GM23338 (cell line): Measurements from ENCODE around the gene RASSF10. TPM values are rescaled to one million over a fixed set of nuclear protein-coding genes. Genes with fewer than 3 reads are reported as not detected.

ENCODE experiments used
- ATAC-seq: fragments of 200-7000 bp; cut with Tn5 transposase; 3 replicates; pipeline ENCODE4 v1.9.1; 2020
- DNase-seq: peaks from one replicate; pipeline ENCODE4 v3.0.0-alpha.2; 2015; ENCODE audit warnings: low spot score
- H2AFZ ChIP-seq: fragments of 200-600 bp; sonication (generic); 2 replicates; pipeline ENCODE4 v1.8.0; 2016; ENCODE audit warnings: antibody characterized with exemption, mild to moderate bottlenecking, moderate library complexity
- H3F3A ChIP-seq: fragments of 200-600 bp; sonication (generic); replicated peaks from 2 replicates; pipeline ENCODE4 v1.8.0; 2017; ENCODE audit warnings: antibody characterized with exemption, mixed run types, low read depth
- H3K27ac ChIP-seq: fragments of 200-600 bp; sonication (generic); 2 replicates; pipeline ENCODE4 v1.6.1; 2016; ENCODE audit warnings: low read depth
- H3K27me3 ChIP-seq: fragments of 200-600 bp; sonication (generic); 2 replicates; pipeline ENCODE4 v1.8.0; 2016; ENCODE audit warnings: mild to moderate bottlenecking, mixed run types, moderate library complexity; ENCODE audit not compliant: insufficient read depth
- H3K36me3 ChIP-seq: fragments of 200-600 bp; sonication (generic); 2 replicates; pipeline ENCODE4 v1.8.0; 2016; ENCODE audit warnings: mild to moderate bottlenecking; ENCODE audit not compliant: insufficient read depth
- H3K4me1 ChIP-seq: fragments of 200-600 bp; sonication (generic); 2 replicates; pipeline ENCODE4 v1.8.0; 2016; ENCODE audit warnings: mild to moderate bottlenecking, moderate library complexity; ENCODE audit not compliant: insufficient read depth
- H3K4me2 ChIP-seq: fragments of 200-600 bp; sonication (generic); 2 replicates; pipeline ENCODE4 v1.7.1; 2017; ENCODE audit warnings: mixed run types
- H3K4me3 ChIP-seq: fragments of 200-600 bp; sonication (generic); 2 replicates; pipeline ENCODE4 v1.6.1; 2016; ENCODE audit warnings: mixed run types
- H3K79me2 ChIP-seq: fragments of 200-600 bp; sonication (generic); replicated peaks from 2 replicates; pipeline ENCODE4 v1.8.0; 2017; ENCODE audit warnings: mild to moderate bottlenecking; ENCODE audit not compliant: insufficient read depth
- H3K9me2 ChIP-seq: fragments of 200-600 bp; sonication (generic); 2 replicates; pipeline ENCODE4 v1.8.0; 2017; ENCODE audit not compliant: insufficient read depth
- H4K20me1 ChIP-seq: fragments of 200-600 bp; sonication (generic); replicated peaks from 2 replicates; pipeline ENCODE4 v1.8.0; 2017; ENCODE audit warnings: mild to moderate bottlenecking; ENCODE audit not compliant: insufficient read depth
- H3K27ac Mint-ChIP-seq: 2 replicates; pipeline ENCODE4 v1.8.0; 2020; ENCODE audit warnings: inconsistent platforms, mild to moderate bottlenecking, moderate library complexity, mixed read lengths
- H3K27me3 Mint-ChIP-seq: 3 replicates; pipeline ENCODE4 v1.8.0; 2022; ENCODE audit warnings: low read depth, mild to moderate bottlenecking, moderate library complexity, mixed read lengths, inconsistent platforms; ENCODE audit not compliant: insufficient read depth, poor library complexity
- H3K36me3 Mint-ChIP-seq: 3 replicates; pipeline ENCODE4 v1.8.0; 2021; ENCODE audit warnings: low read depth, mild to moderate bottlenecking, inconsistent platforms, moderate library complexity, mixed read lengths
- H3K4me1 Mint-ChIP-seq: 3 replicates; pipeline ENCODE4 v1.8.0; 2020; ENCODE audit warnings: mild to moderate bottlenecking, inconsistent platforms, mixed read lengths
- H3K4me3 Mint-ChIP-seq: 3 replicates; pipeline ENCODE4 v1.8.0; 2021; ENCODE audit warnings: moderate library complexity, mild to moderate bottlenecking, inconsistent platforms, mixed read lengths
- H3K9me3 Mint-ChIP-seq: 3 replicates; pipeline ENCODE4 v1.8.0; 2020; ENCODE audit warnings: moderate library complexity, mild to moderate bottlenecking, inconsistent platforms, mixed read lengths
- CREB1 ChIP-seq: fragments of 250-450 bp; sonication (Bioruptor Pico); IDR thresholded peaks from 2 replicates; pipeline ENCODE4 v1.5.0; 2020; ENCODE audit warnings: low read depth, mild to moderate bottlenecking, moderate library complexity
- EZH2 ChIP-seq: fragments of 200-600 bp; sonication (generic); IDR thresholded peaks from one replicate; pipeline ENCODE4 v1.8.0; 2017; ENCODE audit warnings: antibody characterized with exemption, mild to moderate bottlenecking, low read depth; ENCODE audit not compliant: unreplicated experiment
- EZH2phosphoT487 ChIP-seq: fragments of 200-600 bp; sonication (generic); IDR thresholded peaks from one replicate; pipeline ENCODE4 v1.8.1; 2018; ENCODE audit warnings: antibody characterized with exemption; ENCODE audit not compliant: unreplicated experiment
- JUNB ChIP-seq: IDR thresholded peaks from one replicate; pipeline ENCODE4 v1.6.1; 2016; ENCODE audit warnings: antibody characterized with exemption; ENCODE audit not compliant: unreplicated experiment
- NANOG ChIP-seq: IDR thresholded peaks from 2 replicates; pipeline ENCODE4 v1.6.1; 2016; ENCODE audit warnings: antibody characterized with exemption, borderline replicate concordance
- POLR2AphosphoS5 ChIP-seq: IDR thresholded peaks from 2 replicates; pipeline ENCODE4 v1.6.1; 2016; ENCODE audit warnings: antibody characterized with exemption, low read depth
- ZNF114 ChIP-seq: fragments of 250-450 bp; sonication (Bioruptor Pico); IDR thresholded peaks from 2 replicates; pipeline ENCODE4 v1.5.0; 2020; ENCODE audit warnings: mild to moderate bottlenecking, moderate library complexity
- ZNF331 ChIP-seq: fragments of 250-450 bp; sonication (Bioruptor Pico); IDR thresholded peaks from 2 replicates; pipeline ENCODE4 v1.5.0; 2020; ENCODE audit warnings: low read depth, mild to moderate bottlenecking, moderate library complexity
- polyA plus RNA-seq: library from polyadenylated mRNA; unstranded; fragments of >200 nt; fragmentation: Nextera tagmentation; extraction: Ambion mirVana; gene quantifications from 2 replicates; pipeline ENCODE4 v1.2.1, GENCODE V29; 2016
- total RNA-seq: library from RNA; depleted of rRNA; stranded (reverse); fragments of >200 nt; shearing (Covaris generic); gene quantifications from 2 replicates; pipeline ENCODE4 v1.2.3, GENCODE V29; 2014
- TF ChIP-seq, protein P1 (sequence below): IDR thresholded peaks from one replicate; pipeline ENCODE4 v1.6.1; 2018; ENCODE audit warnings: antibody characterized with exemption; ENCODE audit not compliant: unreplicated experiment
- TF ChIP-seq, protein P2 (sequence below): IDR thresholded peaks from 2 replicates; pipeline ENCODE4 v1.6.1; 2016; ENCODE audit warnings: antibody characterized with exemption
- TF ChIP-seq, protein P3 (sequence below): fragments of 250-450 bp; sonication (Bioruptor Pico); IDR thresholded peaks from 2 replicates; pipeline ENCODE4 v1.5.0; 2020; ENCODE audit warnings: mild to moderate bottlenecking, moderate library complexity

RASSF10 gene
- total and polyA plus RNA-seq, 2 experiments from 2014 or later = 0.13 to 1.8 TPM

DNA sequence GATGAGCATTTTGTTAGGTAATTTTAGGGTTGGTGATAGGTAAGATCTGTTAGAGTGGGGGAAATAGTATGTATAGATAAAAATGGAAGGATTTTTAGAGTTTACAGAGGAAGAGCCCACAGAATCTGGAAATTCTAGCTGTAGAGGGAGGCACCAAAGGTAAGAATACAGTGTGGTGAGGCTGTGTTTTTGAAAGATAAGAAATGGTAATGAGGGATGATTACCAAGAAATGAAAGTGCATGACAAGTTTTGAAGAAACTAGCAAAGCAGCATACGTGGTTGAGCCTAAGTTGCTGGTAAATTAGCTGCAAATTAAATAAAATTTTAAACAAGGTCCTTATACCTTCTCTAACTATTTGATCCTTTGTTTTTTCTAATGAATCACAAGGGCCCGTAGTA lies 14.6 kb upstream of the RASSF10 start (continued):
- TF ChIP-seq, protein P1, sequence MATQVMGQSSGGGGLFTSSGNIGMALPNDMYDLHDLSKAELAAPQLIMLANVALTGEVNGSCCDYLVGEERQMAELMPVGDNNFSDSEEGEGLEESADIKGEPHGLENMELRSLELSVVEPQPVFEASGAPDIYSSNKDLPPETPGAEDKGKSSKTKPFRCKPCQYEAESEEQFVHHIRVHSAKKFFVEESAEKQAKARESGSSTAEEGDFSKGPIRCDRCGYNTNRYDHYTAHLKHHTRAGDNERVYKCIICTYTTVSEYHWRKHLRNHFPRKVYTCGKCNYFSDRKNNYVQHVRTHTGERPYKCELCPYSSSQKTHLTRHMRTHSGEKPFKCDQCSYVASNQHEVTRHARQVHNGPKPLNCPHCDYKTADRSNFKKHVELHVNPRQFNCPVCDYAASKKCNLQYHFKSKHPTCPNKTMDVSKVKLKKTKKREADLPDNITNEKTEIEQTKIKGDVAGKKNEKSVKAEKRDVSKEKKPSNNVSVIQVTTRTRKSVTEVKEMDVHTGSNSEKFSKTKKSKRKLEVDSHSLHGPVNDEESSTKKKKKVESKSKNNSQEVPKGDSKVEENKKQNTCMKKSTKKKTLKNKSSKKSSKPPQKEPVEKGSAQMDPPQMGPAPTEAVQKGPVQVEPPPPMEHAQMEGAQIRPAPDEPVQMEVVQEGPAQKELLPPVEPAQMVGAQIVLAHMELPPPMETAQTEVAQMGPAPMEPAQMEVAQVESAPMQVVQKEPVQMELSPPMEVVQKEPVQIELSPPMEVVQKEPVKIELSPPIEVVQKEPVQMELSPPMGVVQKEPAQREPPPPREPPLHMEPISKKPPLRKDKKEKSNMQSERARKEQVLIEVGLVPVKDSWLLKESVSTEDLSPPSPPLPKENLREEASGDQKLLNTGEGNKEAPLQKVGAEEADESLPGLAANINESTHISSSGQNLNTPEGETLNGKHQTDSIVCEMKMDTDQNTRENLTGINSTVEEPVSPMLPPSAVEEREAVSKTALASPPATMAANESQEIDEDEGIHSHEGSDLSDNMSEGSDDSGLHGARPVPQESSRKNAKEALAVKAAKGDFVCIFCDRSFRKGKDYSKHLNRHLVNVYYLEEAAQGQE = no peak
- no peak for TF ChIP-seq ZNF114 (CRISPR knock-in tag)
- no peak for TF ChIP-seq CREB1
- TF ChIP-seq EZH2 = no peak
- no peak for TF ChIP-seq NANOG
- TF ChIP-seq ZNF331 (CRISPR knock-in tag) = no peak
- TF ChIP-seq POLR2AphosphoS5 = no peak
- TF ChIP-seq, protein P2, sequence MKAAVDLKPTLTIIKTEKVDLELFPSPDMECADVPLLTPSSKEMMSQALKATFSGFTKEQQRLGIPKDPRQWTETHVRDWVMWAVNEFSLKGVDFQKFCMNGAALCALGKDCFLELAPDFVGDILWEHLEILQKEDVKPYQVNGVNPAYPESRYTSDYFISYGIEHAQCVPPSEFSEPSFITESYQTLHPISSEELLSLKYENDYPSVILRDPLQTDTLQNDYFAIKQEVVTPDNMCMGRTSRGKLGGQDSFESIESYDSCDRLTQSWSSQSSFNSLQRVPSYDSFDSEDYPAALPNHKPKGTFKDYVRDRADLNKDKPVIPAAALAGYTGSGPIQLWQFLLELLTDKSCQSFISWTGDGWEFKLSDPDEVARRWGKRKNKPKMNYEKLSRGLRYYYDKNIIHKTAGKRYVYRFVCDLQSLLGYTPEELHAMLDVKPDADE = no peak

DNA sequence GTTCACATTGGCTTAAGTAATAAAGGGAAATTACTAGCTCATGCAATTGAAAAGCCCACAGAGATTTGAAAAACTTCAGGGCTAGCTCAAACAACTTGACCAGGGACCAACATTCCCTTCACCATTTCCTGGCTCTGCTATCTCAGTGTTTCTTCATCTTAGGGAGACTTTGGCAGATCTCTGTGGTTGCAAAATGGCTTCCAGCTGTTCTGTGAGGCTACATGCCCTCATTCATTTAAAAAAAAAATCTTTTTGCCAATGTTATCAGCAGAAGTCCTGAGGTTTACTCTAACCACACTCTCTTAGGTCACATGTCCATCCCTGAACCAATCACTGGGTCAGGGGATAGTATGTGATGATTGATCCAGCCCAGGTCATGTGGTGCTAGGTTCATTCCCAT lies 13.9 kb upstream of the RASSF10 start:
- Histone ChIP-seq H2AFZ (no peak overlapping the region), H3K4me2 (no peak overlapping the region), H3K27me3 (no peaks in the 10 kb centered on the region), H3K36me3 (no peaks in the 10 kb centered on the region), H3F3A (no peaks in the 10 kb centered on the region), H4K20me1 (no peaks in the 10 kb centered on the region), H3K4me3 (no peak overlapping the region), H3K27ac (no peak overlapping the region), H3K79me2 (no peaks in the 10 kb centered on the region), H3K4me1 (0 out of 2 replicates have a peak, but pooled peaks cover under 1% of the 10 kb centered on the region), H3K9me2 (peaks cover 5% of the 10 kb centered on the region; the same call in 1 of the 2 replicates)
- no peak overlapping the region for H3K4me3 Mint-ChIP-seq
- H3K27ac Mint-ChIP-seq = no peak overlapping the region
- DNase-seq = no peak
- peaks cover 1% of the 10 kb centered on the region; the same call in 1 of the 3 replicates for H3K4me1 Mint-ChIP-seq
- H3K9me3 Mint-ChIP-seq = peaks cover 10% of the 10 kb centered on the region; the same call in 2 of the 3 replicates
- peaks cover 3% of the 10 kb centered on the region for H3K27me3 Mint-ChIP-seq
- no peak for ATAC-seq
- no peaks in the 10 kb centered on the region for H3K36me3 Mint-ChIP-seq
- TF ChIP-seq ZNF331 (CRISPR knock-in tag) = no peak
- TF ChIP-seq, protein P2 = no peak
- no peak for TF ChIP-seq EZH2phosphoT487
- TF ChIP-seq, protein P3, sequence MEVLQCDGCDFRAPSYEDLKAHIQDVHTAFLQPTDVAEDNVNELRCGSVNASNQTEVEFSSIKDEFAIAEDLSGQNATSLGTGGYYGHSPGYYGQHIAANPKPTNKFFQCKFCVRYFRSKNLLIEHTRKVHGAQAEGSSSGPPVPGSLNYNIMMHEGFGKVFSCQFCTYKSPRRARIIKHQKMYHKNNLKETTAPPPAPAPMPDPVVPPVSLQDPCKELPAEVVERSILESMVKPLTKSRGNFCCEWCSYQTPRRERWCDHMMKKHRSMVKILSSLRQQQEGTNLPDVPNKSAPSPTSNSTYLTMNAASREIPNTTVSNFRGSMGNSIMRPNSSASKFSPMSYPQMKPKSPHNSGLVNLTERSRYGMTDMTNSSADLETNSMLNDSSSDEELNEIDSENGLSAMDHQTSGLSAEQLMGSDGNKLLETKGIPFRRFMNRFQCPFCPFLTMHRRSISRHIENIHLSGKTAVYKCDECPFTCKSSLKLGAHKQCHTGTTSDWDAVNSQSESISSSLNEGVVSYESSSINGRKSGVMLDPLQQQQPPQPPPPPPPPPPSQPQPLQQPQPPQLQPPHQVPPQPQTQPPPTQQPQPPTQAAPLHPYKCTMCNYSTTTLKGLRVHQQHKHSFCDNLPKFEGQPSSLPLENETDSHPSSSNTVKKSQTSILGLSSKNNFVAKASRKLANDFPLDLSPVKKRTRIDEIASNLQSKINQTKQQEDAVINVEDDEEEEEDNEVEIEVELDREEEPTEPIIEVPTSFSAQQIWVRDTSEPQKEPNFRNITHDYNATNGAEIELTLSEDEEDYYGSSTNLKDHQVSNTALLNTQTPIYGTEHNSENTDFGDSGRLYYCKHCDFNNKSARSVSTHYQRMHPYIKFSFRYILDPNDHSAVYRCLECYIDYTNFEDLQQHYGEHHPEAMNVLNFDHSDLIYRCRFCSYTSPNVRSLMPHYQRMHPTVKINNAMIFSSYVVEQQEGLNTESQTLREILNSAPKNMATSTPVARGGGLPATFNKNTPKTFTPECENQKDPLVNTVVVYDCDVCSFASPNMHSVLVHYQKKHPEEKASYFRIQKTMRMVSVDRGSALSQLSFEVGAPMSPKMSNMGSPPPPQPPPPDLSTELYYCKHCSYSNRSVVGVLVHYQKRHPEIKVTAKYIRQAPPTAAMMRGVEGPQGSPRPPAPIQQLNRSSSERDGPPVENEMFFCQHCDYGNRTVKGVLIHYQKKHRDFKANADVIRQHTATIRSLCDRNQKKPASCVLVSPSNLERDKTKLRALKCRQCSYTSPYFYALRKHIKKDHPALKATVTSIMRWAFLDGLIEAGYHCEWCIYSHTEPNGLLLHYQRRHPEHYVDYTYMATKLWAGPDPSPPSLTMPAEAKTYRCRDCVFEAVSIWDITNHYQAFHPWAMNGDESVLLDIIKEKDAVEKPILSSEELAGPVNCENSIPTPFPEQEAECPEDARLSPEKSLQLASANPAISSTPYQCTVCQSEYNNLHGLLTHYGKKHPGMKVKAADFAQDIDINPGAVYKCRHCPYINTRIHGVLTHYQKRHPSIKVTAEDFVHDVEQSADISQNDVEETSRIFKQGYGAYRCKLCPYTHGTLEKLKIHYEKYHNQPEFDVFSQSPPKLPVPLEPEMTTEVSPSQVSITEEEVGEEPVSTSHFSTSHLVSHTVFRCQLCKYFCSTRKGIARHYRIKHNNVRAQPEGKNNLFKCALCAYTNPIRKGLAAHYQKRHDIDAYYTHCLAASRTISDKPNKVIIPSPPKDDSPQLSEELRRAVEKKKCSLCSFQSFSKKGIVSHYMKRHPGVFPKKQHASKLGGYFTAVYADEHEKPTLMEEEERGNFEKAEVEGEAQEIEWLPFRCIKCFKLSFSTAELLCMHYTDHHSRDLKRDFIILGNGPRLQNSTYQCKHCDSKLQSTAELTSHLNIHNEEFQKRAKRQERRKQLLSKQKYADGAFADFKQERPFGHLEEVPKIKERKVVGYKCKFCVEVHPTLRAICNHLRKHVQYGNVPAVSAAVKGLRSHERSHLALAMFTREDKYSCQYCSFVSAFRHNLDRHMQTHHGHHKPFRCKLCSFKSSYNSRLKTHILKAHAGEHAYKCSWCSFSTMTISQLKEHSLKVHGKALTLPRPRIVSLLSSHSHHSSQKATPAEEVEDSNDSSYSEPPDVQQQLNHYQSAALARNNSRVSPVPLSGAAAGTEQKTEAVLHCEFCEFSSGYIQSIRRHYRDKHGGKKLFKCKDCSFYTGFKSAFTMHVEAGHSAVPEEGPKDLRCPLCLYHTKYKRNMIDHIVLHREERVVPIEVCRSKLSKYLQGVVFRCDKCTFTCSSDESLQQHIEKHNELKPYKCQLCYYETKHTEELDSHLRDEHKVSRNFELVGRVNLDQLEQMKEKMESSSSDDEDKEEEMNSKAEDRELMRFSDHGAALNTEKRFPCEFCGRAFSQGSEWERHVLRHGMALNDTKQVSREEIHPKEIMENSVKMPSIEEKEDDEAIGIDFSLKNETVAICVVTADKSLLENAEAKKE (CRISPR knock-in tag) = no peak
- TF ChIP-seq JUNB = no peak
- no peak for TF ChIP-seq EZH2
- TF ChIP-seq POLR2AphosphoS5 = no peak
- TF ChIP-seq CREB1 = no peak
- TF ChIP-seq NANOG = no peak
